DND-41 (cell line): ENCODE data around the gene MEX3C.

Source experiments
- ATAC-seq: fragments of 200-7000 bp; cut with Tn5 transposase; 3 replicates; pipeline ENCODE4 v1.9.1; 2021; ENCODE audit warnings: low read depth; ENCODE audit not compliant: insufficient read depth
- DNase-seq: peaks from one replicate; pipeline ENCODE4 v3.0.0-alpha.2; 2020
- H2AFZ ChIP-seq: 2 replicates; pipeline ENCODE4 v1.6.0; 2012; ENCODE audit warnings: low read depth, low read length
- H3K27ac ChIP-seq: 2 replicates; pipeline ENCODE4 v1.5.1; 2012; ENCODE audit warnings: low read length, inconsistent platforms
- H3K27me3 ChIP-seq: fragments of 200-600 bp; sonication (generic); 2 replicates; pipeline ENCODE4 v1.6.0; 2012; ENCODE audit warnings: low read length, mild to moderate bottlenecking, inconsistent platforms; ENCODE audit not compliant: insufficient read depth, poor library complexity
- H3K36me3 ChIP-seq: 2 replicates; pipeline ENCODE4 v1.5.1; 2012; ENCODE audit warnings: low read length, inconsistent platforms; ENCODE audit not compliant: insufficient read depth
- H3K4me1 ChIP-seq: 2 replicates; pipeline ENCODE4 v1.5.1; 2012; ENCODE audit warnings: mild to moderate bottlenecking, low read length; ENCODE audit not compliant: insufficient read depth
- H3K4me2 ChIP-seq: 2 replicates; pipeline ENCODE4 v1.6.0; 2012; ENCODE audit warnings: mild to moderate bottlenecking, moderate library complexity, low read length, inconsistent platforms; ENCODE audit not compliant: insufficient read depth
- H3K4me3 ChIP-seq, 2 experiments: fragments of 200-600 bp in 1 of 2; shearing (Covaris generic) in 1 of 2; 2 replicates each; pipeline ENCODE4 v1.5.1; 2012 to 2016; ENCODE audit warnings: inconsistent platforms in 2 of 2, low read length in 2 of 2, mild to moderate bottlenecking in 2 of 2, low read depth in 1 of 2, moderate library complexity in 1 of 2
- H3K79me2 ChIP-seq: 2 replicates; pipeline ENCODE4 v1.6.0; 2012; ENCODE audit warnings: low read length, inconsistent platforms; ENCODE audit not compliant: insufficient read depth
- H3K9ac ChIP-seq: 2 replicates; pipeline ENCODE4 v1.6.0; 2012; ENCODE audit warnings: low read depth, mild to moderate bottlenecking, inconsistent platforms, low read length, moderate library complexity
- H3K9me3 ChIP-seq: 2 replicates; pipeline ENCODE4 v1.5.1; 2012; ENCODE audit warnings: low read length, moderate library complexity, mild to moderate bottlenecking, inconsistent platforms; ENCODE audit not compliant: insufficient read depth, severe bottlenecking
- H4K20me1 ChIP-seq: 2 replicates; pipeline ENCODE4 v1.6.0; 2012; ENCODE audit warnings: low read length; ENCODE audit not compliant: insufficient read depth
- EZH2 ChIP-seq: IDR thresholded peaks from 3 replicates; pipeline ENCODE4 v1.6.1; 2012; ENCODE audit warnings: borderline replicate concordance, low read depth, mild to moderate bottlenecking, moderate library complexity, low read length, inconsistent platforms; ENCODE audit not compliant: severe bottlenecking
- TF ChIP-seq, protein P1 (sequence below): IDR thresholded peaks from 2 replicates; pipeline ENCODE4 v1.5.1; 2012; ENCODE audit warnings: borderline replicate concordance, low read length, moderate library complexity, mild to moderate bottlenecking; ENCODE audit not compliant: poor library complexity, severe bottlenecking; ENCODE audit errors: extremely low read depth

MEX3C gene

DNA sequence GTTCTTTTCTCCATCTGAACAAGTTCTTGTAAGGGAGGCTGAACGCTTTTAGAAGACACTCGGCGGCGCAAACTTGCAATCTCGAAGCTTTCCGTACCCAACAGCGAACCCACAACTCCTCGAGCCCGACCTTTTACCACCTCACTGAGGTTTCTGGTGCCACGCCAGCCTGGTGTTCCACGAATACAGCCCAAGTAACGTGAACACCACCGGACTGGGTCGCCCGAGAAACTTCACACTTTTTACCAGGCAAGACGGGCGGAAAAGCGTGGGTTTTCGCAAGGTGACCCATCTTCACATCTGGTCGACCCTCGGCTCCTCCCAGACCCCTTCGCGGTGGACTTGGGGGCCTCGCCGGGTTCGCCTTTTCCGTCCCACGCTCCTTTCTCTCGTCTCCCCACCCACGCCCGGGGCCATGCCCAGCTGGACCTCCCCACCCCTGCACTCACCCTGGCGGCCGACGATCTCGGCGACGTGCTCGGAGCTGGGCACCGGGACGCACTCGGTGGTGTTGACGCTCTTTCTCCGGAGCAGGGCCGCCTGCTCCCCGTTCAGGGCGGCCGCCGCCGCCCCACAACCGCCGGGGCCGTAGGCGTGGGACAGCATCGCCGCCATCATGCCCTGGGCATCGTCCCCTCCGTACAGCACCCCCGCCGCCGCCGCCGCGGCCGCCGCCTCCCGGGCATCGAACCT, 1.2 kb downstream of the MEX3C start:
- DNase-seq (peak; percentile 45), ATAC-seq (no peak)
- peaks cover 42% of the 10 kb centered on the region for H4K20me1 ChIP-seq
- peaks cover 6% of the 10 kb centered on the region for H3K27me3 ChIP-seq
- H3K36me3 ChIP-seq = peaks cover 21% of the 10 kb centered on the region
- peak overlapping the region; percentile 88 for H3K4me2 ChIP-seq
- H3K9me3 ChIP-seq = no peaks in the 10 kb centered on the region
- H3K4me3 ChIP-seq = peak overlapping the region; percentile 73 to 93
- TF ChIP-seq EZH2 = no peak
- TF ChIP-seq, protein P1, sequence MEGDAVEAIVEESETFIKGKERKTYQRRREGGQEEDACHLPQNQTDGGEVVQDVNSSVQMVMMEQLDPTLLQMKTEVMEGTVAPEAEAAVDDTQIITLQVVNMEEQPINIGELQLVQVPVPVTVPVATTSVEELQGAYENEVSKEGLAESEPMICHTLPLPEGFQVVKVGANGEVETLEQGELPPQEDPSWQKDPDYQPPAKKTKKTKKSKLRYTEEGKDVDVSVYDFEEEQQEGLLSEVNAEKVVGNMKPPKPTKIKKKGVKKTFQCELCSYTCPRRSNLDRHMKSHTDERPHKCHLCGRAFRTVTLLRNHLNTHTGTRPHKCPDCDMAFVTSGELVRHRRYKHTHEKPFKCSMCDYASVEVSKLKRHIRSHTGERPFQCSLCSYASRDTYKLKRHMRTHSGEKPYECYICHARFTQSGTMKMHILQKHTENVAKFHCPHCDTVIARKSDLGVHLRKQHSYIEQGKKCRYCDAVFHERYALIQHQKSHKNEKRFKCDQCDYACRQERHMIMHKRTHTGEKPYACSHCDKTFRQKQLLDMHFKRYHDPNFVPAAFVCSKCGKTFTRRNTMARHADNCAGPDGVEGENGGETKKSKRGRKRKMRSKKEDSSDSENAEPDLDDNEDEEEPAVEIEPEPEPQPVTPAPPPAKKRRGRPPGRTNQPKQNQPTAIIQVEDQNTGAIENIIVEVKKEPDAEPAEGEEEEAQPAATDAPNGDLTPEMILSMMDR = no peak
- H3K27ac ChIP-seq = peak overlapping the region; percentile 90
- peak overlapping the region; percentile 57 for H2AFZ ChIP-seq
- peaks cover 45% of the 10 kb centered on the region for H3K4me1 ChIP-seq
- H3K9ac ChIP-seq = peak overlapping the region; percentile 87
- H3K79me2 ChIP-seq = peaks cover 56% of the 10 kb centered on the region

DNA sequence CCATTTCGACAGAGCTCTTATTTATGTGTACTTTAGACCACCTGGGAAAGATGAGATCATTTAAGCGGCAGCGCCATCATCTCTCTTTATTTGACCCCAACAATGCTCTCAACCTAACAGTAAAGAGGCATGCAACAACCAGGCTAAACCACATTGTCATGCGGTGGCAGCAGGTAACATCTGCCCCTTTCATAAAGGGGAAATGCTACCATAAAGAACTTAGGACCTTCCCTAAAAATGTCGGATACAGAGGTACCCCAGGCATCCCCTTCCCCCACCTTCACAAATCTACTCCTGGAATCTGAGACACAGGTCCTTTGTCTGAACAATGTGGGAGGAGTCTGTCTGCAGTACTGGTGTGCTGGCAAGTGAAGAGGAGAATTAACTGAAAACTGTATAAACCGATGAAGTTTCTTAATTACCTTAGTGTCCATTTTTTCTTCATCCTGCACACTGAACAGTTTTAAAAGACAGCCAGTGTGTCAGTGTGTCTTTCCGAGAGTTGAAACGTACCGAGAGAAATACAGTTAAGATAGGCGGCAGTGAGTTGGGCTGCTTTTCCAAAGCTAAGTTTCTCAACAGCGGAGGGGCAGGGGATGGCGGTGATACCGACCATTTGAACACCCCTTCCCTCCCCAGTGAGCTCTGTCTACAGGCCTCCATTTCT, 1.9 kb downstream of the MEX3C start:
- TF ChIP-seq, protein P1 = no peak
- no peak for TF ChIP-seq EZH2
- Histone ChIP-seq H3K27ac (peak overlapping the region; percentile 90), H3K4me3 (peak overlapping the region; percentile 73 to 93), H2AFZ (peak overlapping the region; percentile 57), H4K20me1 (peaks cover 49% of the 10 kb centered on the region), H3K4me2 (peak overlapping the region; percentile 88), H3K79me2 (peaks cover 63% of the 10 kb centered on the region), H3K27me3 (peaks cover 6% of the 10 kb centered on the region), H3K9ac (peak overlapping the region; percentile 87), H3K9me3 (no peaks in the 10 kb centered on the region), H3K4me1 (peaks cover 49% of the 10 kb centered on the region), H3K36me3 (peaks cover 26% of the 10 kb centered on the region)
- ATAC-seq (peak; percentile 18), DNase-seq (peak; percentile 59)

DNA sequence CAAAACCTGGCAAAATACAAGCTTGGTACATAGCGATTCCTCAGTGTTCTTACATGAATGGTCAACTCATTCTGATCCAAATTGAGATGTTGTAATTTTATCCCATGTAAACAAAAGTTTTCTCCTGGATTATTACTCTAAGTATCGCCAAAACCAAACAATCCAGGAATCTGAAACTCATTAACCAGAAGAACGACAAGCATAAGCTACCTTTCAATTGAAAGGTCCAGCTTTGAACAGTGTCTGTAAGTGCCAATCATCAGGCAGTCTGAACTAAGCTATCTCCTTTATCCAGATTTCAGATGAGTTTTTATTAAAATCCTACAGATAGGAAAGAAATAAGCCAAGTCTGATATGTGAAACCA, 2.4 kb downstream of the MEX3C start:
- ATAC-seq (no peak), DNase-seq (no peak)
- Histone ChIP-seq H2AFZ (0 out of 2 replicates have a peak overlapping the region, but pooled peaks have one; percentile 57), H3K4me2 (peak overlapping the region; percentile 88), H3K36me3 (peaks cover 26% of the 10 kb centered on the region), H3K4me3 (peak overlapping the region; percentile 73 to 93), H3K27ac (peak overlapping the region; percentile 90), H3K9me3 (no peaks in the 10 kb centered on the region), H3K27me3 (peaks cover 3% of the 10 kb centered on the region), H3K79me2 (peaks cover 68% of the 10 kb centered on the region), H3K9ac (peak overlapping the region; percentile 87), H3K4me1 (peaks cover 49% of the 10 kb centered on the region), H4K20me1 (peaks cover 54% of the 10 kb centered on the region)
- TF ChIP-seq, protein P1 = no peak
- TF ChIP-seq EZH2 = no peak
